Measurements from ENCODE around the gene THEMIS.

THEMIS gene

DNA sequence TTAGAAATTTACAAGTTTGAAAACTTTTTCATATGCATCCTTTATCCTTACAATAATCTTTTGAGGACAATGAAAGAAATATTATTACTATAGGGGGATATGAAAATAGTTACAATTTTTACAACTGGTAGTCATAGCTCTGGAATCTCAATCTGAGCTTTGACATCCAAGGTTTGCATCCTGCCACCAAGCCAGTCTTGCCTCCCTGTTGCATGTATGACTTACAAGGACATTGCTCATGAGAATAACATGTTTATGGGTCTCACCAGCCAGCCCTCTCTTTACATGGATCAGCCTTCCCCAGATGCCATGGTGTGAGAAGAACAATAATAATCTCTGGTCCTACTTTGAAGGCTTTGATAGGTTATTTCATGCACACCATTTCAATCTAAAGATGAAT lies 67.5 kb downstream of the THEMIS start:
- H3K27me3 ChIP-seq (ENCODE audit: low read depth), result no peaks in the 10 kb centered on the region
- in situ Hi-C loops (cut with MboI; ENCODE audit: low sequenced_read_pairs), result no loop called here
- peaks cover 5% of the 10 kb centered on the region; the same call in 1 of the 2 replicates for H3K4me1 ChIP-seq
- no peak for DNase-seq (ENCODE audit: low spot score in 2 of 2)
- H3K4me3 ChIP-seq, result no peak overlapping the region
- no peaks in the 10 kb centered on the region for H3K9me3 ChIP-seq
- no peaks in the 10 kb centered on the region for H3K36me3 ChIP-seq (replicated peaks)

DNA sequence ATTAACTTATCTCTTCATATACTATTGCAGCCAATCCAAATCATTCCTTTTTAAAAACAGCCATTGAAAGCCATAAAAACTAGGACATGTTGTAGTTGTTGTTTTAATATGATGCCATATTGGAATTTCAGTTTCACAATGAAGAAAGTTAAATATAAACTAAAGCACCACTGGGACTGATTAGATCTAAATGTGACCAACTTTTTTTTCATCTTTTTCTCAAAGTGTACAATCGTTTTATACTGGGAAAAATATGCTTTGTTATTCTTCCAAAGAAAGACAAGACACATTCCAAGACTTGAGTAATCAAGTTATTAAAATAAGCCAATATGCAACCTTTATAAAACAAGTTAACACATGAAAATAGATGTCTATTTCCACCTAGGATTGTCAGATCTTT lies 68.5 kb downstream of the THEMIS start:
- Histone ChIP-seq H3K4me1 (peaks cover 5% of the 10 kb centered on the region; the same call in 1 of the 2 replicates), H3K4me3 (no peak overlapping the region), H3K9me3 (no peaks in the 10 kb centered on the region), H3K36me3 (replicated peaks) (no peaks in the 10 kb centered on the region), H3K27me3 (ENCODE audit: low read depth) (no peaks in the 10 kb centered on the region)
- in situ Hi-C loops (cut with MboI; ENCODE audit: low sequenced_read_pairs), result no loop called here
- DNase-seq (ENCODE audit: low spot score in 2 of 2), result no peak

GRCh38 chr6:127824061-127824460 lies 76.8 kb downstream of the THEMIS start:
- in situ Hi-C loops (cut with MboI; ENCODE audit: low sequenced_read_pairs), result no loop called here
- Histone ChIP-seq H3K4me1 (no peaks in the 10 kb centered on the region), H3K4me3 (no peak overlapping the region), H3K36me3 (replicated peaks) (no peaks in the 10 kb centered on the region), H3K27me3 (ENCODE audit: low read depth) (no peaks in the 10 kb centered on the region), H3K9me3 (no peaks in the 10 kb centered on the region)
- no peak for DNase-seq (ENCODE audit: low spot score in 2 of 2)

GRCh38 chr6:127821431-127821830 lies 79.4 kb downstream of the THEMIS start:
- in situ Hi-C loops (cut with MboI; ENCODE audit: low sequenced_read_pairs), result no loop called here
- H3K27me3 ChIP-seq (ENCODE audit: low read depth), result no peaks in the 10 kb centered on the region

DNA sequence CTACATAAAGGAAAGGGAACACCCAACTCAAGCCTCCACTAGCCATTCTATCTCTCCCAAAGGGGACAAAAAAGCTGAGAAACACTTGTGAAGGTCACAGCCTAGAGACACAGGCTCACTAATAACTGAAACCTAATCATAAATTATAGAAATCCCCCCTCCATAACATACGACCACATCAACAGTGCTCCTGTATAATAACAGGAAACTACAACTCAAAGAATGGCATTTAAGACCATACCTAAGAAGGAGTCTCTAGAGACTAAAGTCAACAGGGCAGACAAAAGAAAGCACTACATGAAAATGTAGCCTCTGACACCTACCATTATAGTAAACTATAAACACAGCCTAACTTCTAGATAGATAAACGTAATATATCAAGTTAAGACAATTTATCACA lies 82.7 kb downstream of the THEMIS start:
- Histone ChIP-seq H3K36me3 (replicated peaks) (no peaks in the 10 kb centered on the region), H3K9me3 (no peaks in the 10 kb centered on the region), H3K4me3 (no peak overlapping the region), H3K27me3 (ENCODE audit: low read depth) (no peaks in the 10 kb centered on the region; the same call in 1 of the 2 replicates), H3K4me1 (no peaks in the 10 kb centered on the region)
- in situ Hi-C loops (cut with MboI; ENCODE audit: low sequenced_read_pairs), result no loop called here
- no peak for DNase-seq (ENCODE audit: low spot score in 2 of 2)

More at GRCh38 chr6:127821431-127821830, 79.4 kb downstream of the THEMIS start:
- no peak for DNase-seq (ENCODE audit: low spot score in 2 of 2)
- H3K4me3 ChIP-seq, result no peak overlapping the region
- H3K36me3 ChIP-seq (replicated peaks), result no peaks in the 10 kb centered on the region
- no peaks in the 10 kb centered on the region for H3K9me3 ChIP-seq
- no peaks in the 10 kb centered on the region for H3K4me1 ChIP-seq

DNA sequence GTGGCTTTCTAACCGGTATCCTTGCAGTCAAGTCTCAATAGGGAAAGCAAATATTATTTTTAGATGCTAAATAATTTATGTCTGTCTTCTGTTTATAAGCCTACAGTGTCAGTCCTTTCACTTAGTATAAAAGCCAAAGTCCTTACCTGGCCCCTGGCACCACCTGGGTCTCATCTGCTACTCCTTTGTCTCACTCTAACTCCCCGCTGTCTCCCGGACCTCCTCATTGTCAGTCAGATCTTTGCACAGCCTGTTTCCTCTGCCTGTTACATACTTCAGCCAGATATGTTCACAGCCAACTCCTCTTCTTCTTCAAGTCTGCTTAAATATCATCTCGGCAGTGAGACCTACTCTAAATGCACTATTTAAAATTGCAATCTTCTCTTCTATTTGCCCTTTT lies 84.2 kb downstream of the THEMIS start:
- H3K36me3 ChIP-seq (replicated peaks), result no peaks in the 10 kb centered on the region
- DNase-seq (ENCODE audit: low spot score in 2 of 2), result no peak
- H3K4me1 ChIP-seq, result no peaks in the 10 kb centered on the region
- no peak overlapping the region for H3K4me3 ChIP-seq
- in situ Hi-C loops (cut with MboI; ENCODE audit: low sequenced_read_pairs), result no loop called here
- H3K9me3 ChIP-seq, result no peaks in the 10 kb centered on the region
- H3K27me3 ChIP-seq (ENCODE audit: low read depth), result no peaks in the 10 kb centered on the region; the same call in 1 of the 2 replicates

DNA sequence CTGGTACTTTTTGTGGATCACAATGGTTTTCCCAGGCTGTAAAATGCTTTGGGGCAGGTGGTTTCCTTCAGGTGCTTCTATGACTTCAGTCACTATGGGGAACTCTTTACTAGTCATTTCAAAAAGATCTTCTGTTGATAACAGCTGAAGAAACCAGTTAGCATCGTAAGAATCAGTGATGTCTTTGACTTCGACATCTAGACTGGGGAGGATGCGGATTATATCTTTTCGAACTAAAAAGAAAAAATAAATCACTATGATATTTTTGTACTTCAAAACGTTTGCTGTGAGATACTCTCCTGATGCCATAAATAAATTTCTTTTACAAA lies 87.2 kb downstream of the THEMIS start:
- H3K27me3 ChIP-seq (ENCODE audit: low read depth), result no peaks in the 10 kb centered on the region; the same call in 1 of the 2 replicates
- in situ Hi-C loops (cut with MboI; ENCODE audit: low sequenced_read_pairs), result no loop called here
- no peaks in the 10 kb centered on the region for H3K36me3 ChIP-seq (replicated peaks)
- no peak overlapping the region for H3K4me3 ChIP-seq
- no peaks in the 10 kb centered on the region for H3K9me3 ChIP-seq
- no peaks in the 10 kb centered on the region for H3K4me1 ChIP-seq
- DNase-seq (ENCODE audit: low spot score in 2 of 2), result no peak

- Histone ChIP-seq H3K27me3 (ENCODE audit: low read depth) (no peaks in the 10 kb centered on the region; the same call in 1 of the 2 replicates), H3K36me3 (replicated peaks) (no peaks in the 10 kb centered on the region), H3K4me3 (no peak overlapping the region), H3K4me1 (no peaks in the 10 kb centered on the region), H3K9me3 (no peaks in the 10 kb centered on the region)
- in situ Hi-C loops (cut with MboI; ENCODE audit: low sequenced_read_pairs), result no loop called here
- no peak for DNase-seq (ENCODE audit: low spot score in 2 of 2)
Measured at GRCh38 chr6:127812985-127813698, 87.7 kb downstream of the THEMIS start.

GRCh38 chr6:127811900-127812570 lies 88.8 kb downstream of the THEMIS start:
- no peaks in the 10 kb centered on the region for H3K4me1 ChIP-seq
- in situ Hi-C loops (cut with MboI; ENCODE audit: low sequenced_read_pairs), result no loop called here

GRCh38 chr6:127807806-127808517 lies 92.9 kb downstream of the THEMIS start:
- no peaks in the 10 kb centered on the region for H3K4me1 ChIP-seq
- no peaks in the 10 kb centered on the region for H3K27me3 ChIP-seq (ENCODE audit: low read depth)
- DNase-seq (ENCODE audit: low spot score in 2 of 2), result no peak
- no peak overlapping the region for H3K4me3 ChIP-seq
- H3K9me3 ChIP-seq, result no peaks in the 10 kb centered on the region
- in situ Hi-C loops (cut with MboI; ENCODE audit: low sequenced_read_pairs), result no loop called here
- H3K36me3 ChIP-seq (replicated peaks), result no peaks in the 10 kb centered on the region

More at GRCh38 chr6:127811900-127812570, 88.8 kb downstream of the THEMIS start:
- no peak for DNase-seq (ENCODE audit: low spot score in 2 of 2)
- H3K27me3 ChIP-seq (ENCODE audit: low read depth), result no peaks in the 10 kb centered on the region; the same call in 1 of the 2 replicates
- H3K4me3 ChIP-seq, result no peak overlapping the region
- no peaks in the 10 kb centered on the region for H3K36me3 ChIP-seq (replicated peaks)
- H3K9me3 ChIP-seq, result no peaks in the 10 kb centered on the region

DNA sequence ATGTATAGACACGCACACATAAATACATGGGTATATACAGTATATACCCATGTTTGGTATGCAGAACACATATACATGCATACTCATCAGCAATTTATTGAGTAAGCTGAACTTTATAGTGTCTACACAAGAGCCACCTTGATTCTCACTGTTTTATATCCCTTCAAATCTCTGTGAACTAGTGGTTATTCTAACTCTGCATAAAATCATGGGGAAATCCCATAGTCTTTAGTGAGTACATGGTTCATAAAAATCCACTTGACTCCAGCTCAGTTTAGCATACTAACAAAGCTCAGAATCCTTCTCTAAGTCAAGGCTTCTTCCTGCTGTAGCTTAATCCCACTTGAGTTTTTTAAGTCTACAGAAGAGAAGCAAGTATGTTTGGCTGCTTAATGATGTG lies 104.1 kb downstream of the THEMIS start:
- Histone ChIP-seq H3K9me3 (no peaks in the 10 kb centered on the region), H3K4me3 (no peak overlapping the region), H3K27me3 (ENCODE audit: low read depth) (no peaks in the 10 kb centered on the region), H3K36me3 (replicated peaks) (no peaks in the 10 kb centered on the region), H3K4me1 (no peaks in the 10 kb centered on the region)
- DNase-seq (ENCODE audit: low spot score in 2 of 2), result no peak
- in situ Hi-C loops (cut with MboI; ENCODE audit: low sequenced_read_pairs), result no loop called here

- Histone ChIP-seq H3K36me3 (replicated peaks) (no peaks in the 10 kb centered on the region), H3K9me3 (no peaks in the 10 kb centered on the region), H3K4me1 (no peaks in the 10 kb centered on the region), H3K27me3 (ENCODE audit: low read depth) (no peaks in the 10 kb centered on the region), H3K4me3 (no peak overlapping the region)
- in situ Hi-C loops (cut with MboI; ENCODE audit: low sequenced_read_pairs), result no loop called here
- no peak for DNase-seq (ENCODE audit: low spot score in 2 of 2)
Measured at GRCh38 chr6:127794405-127794804, 106.5 kb downstream of the THEMIS start.

- DNase-seq (ENCODE audit: low spot score in 2 of 2), result no peak
- H3K36me3 ChIP-seq (replicated peaks), result no peaks in the 10 kb centered on the region
- no peak overlapping the region for H3K4me3 ChIP-seq
- no peaks in the 10 kb centered on the region for H3K4me1 ChIP-seq
- no peaks in the 10 kb centered on the region for H3K9me3 ChIP-seq
- in situ Hi-C loops (cut with MboI; ENCODE audit: low sequenced_read_pairs), result no loop called here
- no peaks in the 10 kb centered on the region for H3K27me3 ChIP-seq (ENCODE audit: low read depth)
Measured at GRCh38 chr6:127793396-127793795, 107.5 kb downstream of the THEMIS start.

DNA sequence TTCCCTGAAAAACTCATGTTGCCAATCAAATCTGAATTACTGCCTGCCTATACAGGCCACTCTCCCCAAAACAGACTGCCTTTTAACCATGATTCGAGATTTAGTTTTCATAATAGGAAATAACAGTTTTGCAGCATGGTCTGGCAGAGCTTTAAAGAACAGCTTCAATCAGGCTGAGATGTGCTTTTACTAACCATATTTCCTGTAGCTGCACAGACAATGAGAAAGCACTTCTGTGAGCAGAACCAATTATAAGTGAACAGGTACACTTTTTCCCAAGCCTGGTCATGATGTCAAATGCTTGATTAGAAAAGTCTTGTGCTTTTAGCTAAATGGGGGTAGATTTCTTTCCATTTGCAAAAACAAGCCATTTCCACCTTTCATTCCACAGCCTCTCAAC lies 108.2 kb downstream of the THEMIS start:
- no peaks in the 10 kb centered on the region for H3K9me3 ChIP-seq
- no peaks in the 10 kb centered on the region for H3K27me3 ChIP-seq (ENCODE audit: low read depth)
- H3K36me3 ChIP-seq (replicated peaks), result no peaks in the 10 kb centered on the region
- no peaks in the 10 kb centered on the region for H3K4me1 ChIP-seq
- DNase-seq (ENCODE audit: low spot score in 2 of 2), result no peak
- H3K4me3 ChIP-seq, result no peak overlapping the region
- in situ Hi-C loops (cut with MboI; ENCODE audit: low sequenced_read_pairs), result no loop called here

Measured in HAP-1 (cell line).